HepG2 (cell line): ENCODE measurements around the gene LRRIQ4.

Experiments used
- EP300 ChIP-seq, 3 experiments: sonication (generic) in 1 of 3; formaldehyde crosslinking in 1 of 3; IDR thresholded peaks; 2 replicates each; pipeline versions ENCODE4 v1.5.1 to v1.6.1; 2011 to 2020; ENCODE audit warnings: low read depth in 2 of 3, low read length in 2 of 3, borderline replicate concordance in 1 of 3, improper control_type of control experiment in 1 of 3, mild to moderate bottlenecking in 1 of 3, missing genetic modification reagents in 1 of 3, moderate library complexity in 1 of 3
- FOXA3 ChIP-seq: IDR thresholded peaks from 2 replicates; pipeline ENCODE4 v1.6.1; 2016; ENCODE audit warnings: missing genetic modification reagents, missing compliant biosample characterization
- KLF13 ChIP-seq: sonication (generic); formaldehyde crosslinking; IDR thresholded peaks from 2 replicates; pipeline ENCODE4 v1.4.0; 2020; ENCODE audit warnings: mild to moderate bottlenecking, missing genetic modification reagents
- MAZ ChIP-seq, 2 experiments: sonication (generic) in 1 of 2; formaldehyde crosslinking in 1 of 2; IDR thresholded peaks; 2 replicates each; pipeline versions ENCODE4 v1.5.0 to v1.6.1; 2012 to 2020; ENCODE audit warnings: low read depth in 2 of 2, mild to moderate bottlenecking in 2 of 2, borderline replicate concordance in 1 of 2, improper control_type of control experiment in 1 of 2, low read length in 1 of 2, missing genetic modification reagents in 1 of 2, moderate library complexity in 1 of 2
- NFYB ChIP-seq: sonication (generic); formaldehyde crosslinking; IDR thresholded peaks from 2 replicates; pipeline ENCODE4 v1.4.0; 2020; ENCODE audit warnings: missing genetic modification reagents

DNA sequence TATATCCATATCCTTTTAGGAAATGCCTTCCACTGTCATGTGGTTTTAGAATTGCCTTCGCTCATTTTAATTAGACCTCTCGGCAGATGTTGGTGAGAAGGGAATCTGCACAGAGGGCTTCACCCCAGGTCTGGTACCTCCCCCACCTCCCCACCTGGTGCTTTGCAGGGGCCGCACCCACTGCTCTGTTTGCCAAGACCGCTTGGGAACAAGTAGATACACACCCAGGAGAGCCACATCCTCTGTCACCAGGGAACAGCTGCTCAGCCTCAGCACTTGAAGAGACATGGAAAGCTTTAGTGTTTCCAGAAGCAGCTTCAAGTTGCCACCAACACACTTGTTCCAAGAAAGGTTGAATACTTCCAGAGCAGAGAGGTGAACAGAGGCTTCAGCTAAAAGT is 35.2 kb downstream of the LRRIQ4 start:
- TF ChIP-seq MAZ (IDR thresholded peaks at IDR 0.05; ENCODE audit: borderline replicate concordance, low read depth, low read length) = no peak
- no peak for TF ChIP-seq MAZ (CRISPR knock-in tag; IDR thresholded peaks at IDR 0.05; ENCODE audit: low read depth)
- no peak for TF ChIP-seq KLF13 (CRISPR knock-in tag)
- TF ChIP-seq EP300 (IDR thresholded peaks at IDR 0.05; ENCODE audit: low read depth in 2 of 2, low read length in 2 of 2) = no peak
- TF ChIP-seq EP300 (CRISPR knock-in tag; IDR thresholded peaks at IDR 0.05; ENCODE audit: borderline replicate concordance) = no peak
- no peak for TF ChIP-seq FOXA3 (CRISPR knock-in tag)
- no peak for TF ChIP-seq NFYB
